Cardiac muscle cell (in vitro differentiated cells and primary cell): Measurements from ENCODE around the gene CRELD1. TPM values are rescaled to one million over a fixed set of nuclear protein-coding genes. Genes with fewer than 3 reads are reported as not detected.

Experiments used
- DNase-seq, 2 donors: peaks; one replicate each; pipeline versions ENCODE4 v3.0.0 to v3.0.0-alpha.2; 2010 to 2017; ENCODE audit warnings: low read depth in 1 of 2, low spot score in 1 of 2
- H3K27ac ChIP-seq: fragments of 200-600 bp; sonication (generic); 2 replicates; pipeline ENCODE4 v1.5.1; 2016
- H3K27me3 ChIP-seq: fragments of 200-600 bp; sonication (generic); 2 replicates; pipeline ENCODE4 v1.6.0; 2016; ENCODE audit warnings: control low read depth
- H3K36me3 ChIP-seq: fragments of 200-600 bp; sonication (generic); 2 replicates; pipeline ENCODE4 v1.5.1; 2016; ENCODE audit warnings: control low read depth
- H3K4me1 ChIP-seq: fragments of 200-600 bp; sonication (generic); 2 replicates; pipeline ENCODE4 v1.8.1; 2017; ENCODE audit warnings: low read depth, mild to moderate bottlenecking, mixed run types
- H3K4me3 ChIP-seq: fragments of 200-600 bp; sonication (generic); 2 replicates; pipeline ENCODE4 v1.5.1; 2016; ENCODE audit warnings: mild to moderate bottlenecking
- H3K9me3 ChIP-seq: fragments of 200-600 bp; sonication (generic); 2 replicates; pipeline ENCODE4 v1.5.1; 2017; ENCODE audit warnings: low read depth, mild to moderate bottlenecking, control low read depth
- CTCF ChIP-seq: IDR thresholded peaks from 2 replicates; pipeline ENCODE4 v1.5.1; 2012; ENCODE audit warnings: low read depth, mild to moderate bottlenecking, low read length
- polyA plus RNA-seq: library from polyadenylated mRNA; unstranded; fragments of >200 nt; fragmentation: Nextera tagmentation; extraction: Ambion mirVana; gene quantifications from 2 replicates; pipeline ENCODE4 v1.2.1, GENCODE V29; 2016
- total RNA-seq: library from RNA; depleted of rRNA; stranded (reverse); fragments of >200 nt; gene quantifications from 2 replicates; pipeline ENCODE4 v1.2.3, GENCODE V29; 2016

The CRELD1 gene
- total and polyA plus RNA-seq, 2 experiments from 2014 or later, result 151 to 225 TPM

- DNase-seq, result peak in 1 of 2 donors; percentile 98
- TF ChIP-seq CTCF, result no peak
- peaks cover 7% of the 10 kb centered on the region for H3K36me3 ChIP-seq
Observed at GRCh38 chr3:9976721-9977709, 43.4 kb downstream of the CRELD1 start.

GRCh38 chr3:9978710-9979305 is 45.2 kb downstream of the CRELD1 start:
- H3K27ac ChIP-seq, result no peak overlapping the region
- TF ChIP-seq CTCF, result no peak
- no peaks in the 10 kb centered on the region for H3K9me3 ChIP-seq
- H3K27me3 ChIP-seq, result no peaks in the 10 kb centered on the region
- peaks cover 2% of the 10 kb centered on the region for H3K36me3 ChIP-seq
- H3K4me1 ChIP-seq, result no peaks in the 10 kb centered on the region
- DNase-seq, result no peak
- H3K4me3 ChIP-seq, result no peak overlapping the region

More at GRCh38 chr3:9976721-9977709, 43.4 kb downstream of the CRELD1 start:
- Histone ChIP-seq H3K27me3 (no peaks in the 10 kb centered on the region), H3K4me3 (no peak overlapping the region), H3K4me1 (no peaks in the 10 kb centered on the region), H3K9me3 (no peaks in the 10 kb centered on the region), H3K27ac (peak overlapping the region; percentile 32)

GRCh38 chr3:9980251-9980650 is 46.6 kb downstream of the CRELD1 start:
- peaks cover 1% of the 10 kb centered on the region for H3K4me1 ChIP-seq
- peaks cover 5% of the 10 kb centered on the region for H3K36me3 ChIP-seq
- no peaks in the 10 kb centered on the region for H3K9me3 ChIP-seq
- TF ChIP-seq CTCF, result no peak
- no peak for DNase-seq
- no peak overlapping the region for H3K4me3 ChIP-seq
- H3K27ac ChIP-seq, result no peak overlapping the region
- H3K27me3 ChIP-seq, result no peaks in the 10 kb centered on the region

GRCh38 chr3:9986230-9986725 is 52.6 kb downstream of the CRELD1 start:
- Histone ChIP-seq H3K9me3 (no peaks in the 10 kb centered on the region), H3K4me3 (peak overlapping the region; percentile 95), H3K27ac (peak overlapping the region; percentile 78), H3K27me3 (no peaks in the 10 kb centered on the region), H3K36me3 (peaks cover 5% of the 10 kb centered on the region), H3K4me1 (peaks cover 9% of the 10 kb centered on the region)
- no peak for DNase-seq
- TF ChIP-seq CTCF, result no peak

- TF ChIP-seq CTCF, result no peak
- H3K4me1 ChIP-seq, result no peaks in the 10 kb centered on the region
- no peak overlapping the region for H3K27ac ChIP-seq
- no peaks in the 10 kb centered on the region for H3K27me3 ChIP-seq
- peak in 1 of 2 donors; percentile 87 for DNase-seq
- H3K9me3 ChIP-seq, result no peaks in the 10 kb centered on the region
- H3K36me3 ChIP-seq, result no peaks in the 10 kb centered on the region
- H3K4me3 ChIP-seq, result no peak overlapping the region
Observed at GRCh38 chr3:9994086-9994844, 60.6 kb downstream of the CRELD1 start.
